Measurements from ENCODE around the gene PDXDC1.
A peak's percentile ranks its signal among the peaks of the same experiment; 100 is the strongest.
"Not testable (repeated sequence)": the region's sequence is repeated elsewhere in the genome, so short reads cannot be mapped to it uniquely, and the experiment has no call there.

GRCh38 chr16:15145418-15146263 lies 170.8 kb downstream of the PDXDC1 start:
- TF ChIP-seq, protein P1, sequence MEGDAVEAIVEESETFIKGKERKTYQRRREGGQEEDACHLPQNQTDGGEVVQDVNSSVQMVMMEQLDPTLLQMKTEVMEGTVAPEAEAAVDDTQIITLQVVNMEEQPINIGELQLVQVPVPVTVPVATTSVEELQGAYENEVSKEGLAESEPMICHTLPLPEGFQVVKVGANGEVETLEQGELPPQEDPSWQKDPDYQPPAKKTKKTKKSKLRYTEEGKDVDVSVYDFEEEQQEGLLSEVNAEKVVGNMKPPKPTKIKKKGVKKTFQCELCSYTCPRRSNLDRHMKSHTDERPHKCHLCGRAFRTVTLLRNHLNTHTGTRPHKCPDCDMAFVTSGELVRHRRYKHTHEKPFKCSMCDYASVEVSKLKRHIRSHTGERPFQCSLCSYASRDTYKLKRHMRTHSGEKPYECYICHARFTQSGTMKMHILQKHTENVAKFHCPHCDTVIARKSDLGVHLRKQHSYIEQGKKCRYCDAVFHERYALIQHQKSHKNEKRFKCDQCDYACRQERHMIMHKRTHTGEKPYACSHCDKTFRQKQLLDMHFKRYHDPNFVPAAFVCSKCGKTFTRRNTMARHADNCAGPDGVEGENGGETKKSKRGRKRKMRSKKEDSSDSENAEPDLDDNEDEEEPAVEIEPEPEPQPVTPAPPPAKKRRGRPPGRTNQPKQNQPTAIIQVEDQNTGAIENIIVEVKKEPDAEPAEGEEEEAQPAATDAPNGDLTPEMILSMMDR (IDR thresholded peaks at IDR 0.05) = peak in 1 of 4 experiments; percentile 10
- TF ChIP-seq EP300 (IDR thresholded peaks at IDR 0.05) = not testable (repeated sequence)

All from gastroesophageal sphincter (tissue), 3 donors.